Endodermal cell (in vitro differentiated cells): Measurements from ENCODE around the gene CDH13. TPM values are rescaled to one million over a fixed set of nuclear protein-coding genes. Genes with fewer than 3 reads are reported as not detected.

Experiments used
- DNase-seq: peaks from one replicate; pipeline ENCODE4 v3.0.0-alpha.2; 2017
- H3K27ac ChIP-seq: 2 replicates; pipeline ENCODE4 v1.5.1; 2013; ENCODE audit warnings: mild to moderate bottlenecking, low read depth, low read length, moderate library complexity
- H3K27me3 ChIP-seq: 2 replicates; pipeline ENCODE4 v1.6.1; 2013; ENCODE audit warnings: mild to moderate bottlenecking, low read length, moderate library complexity; ENCODE audit not compliant: insufficient read depth, control insufficient read depth, poor library complexity, severe bottlenecking
- H3K36me3 ChIP-seq: 2 replicates; pipeline ENCODE4 v1.7.0; 2013; ENCODE audit warnings: mild to moderate bottlenecking, low read length, moderate library complexity; ENCODE audit not compliant: control insufficient read depth, insufficient read depth
- H3K4me1 ChIP-seq: one replicate; pipeline ENCODE4 v1.7.0; 2013; ENCODE audit warnings: low read length; ENCODE audit not compliant: control insufficient read depth, insufficient read depth
- H3K4me3 ChIP-seq: 2 replicates; pipeline ENCODE4 v1.5.1; 2013; ENCODE audit warnings: mild to moderate bottlenecking, low read length, moderate library complexity
- H3K9ac ChIP-seq: 2 replicates; pipeline ENCODE4 v1.6.1; 2013; ENCODE audit warnings: mild to moderate bottlenecking, low read length, moderate library complexity; ENCODE audit not compliant: poor library complexity, severe bottlenecking; ENCODE audit errors: extremely low read depth
- H3K9me3 ChIP-seq: 2 replicates; pipeline ENCODE4 v1.6.1; 2013; ENCODE audit warnings: mild to moderate bottlenecking, low read length, moderate library complexity; ENCODE audit not compliant: control insufficient read depth
- H3K27ac Mint-ChIP-seq: 2 replicates; pipeline ENCODE4 v1.8.0; 2020; ENCODE audit warnings: mixed read lengths
- H3K27me3 Mint-ChIP-seq: 2 replicates; pipeline ENCODE4 v1.8.0; 2021; ENCODE audit warnings: mild to moderate bottlenecking, mixed read lengths; ENCODE audit not compliant: insufficient read depth
- H3K36me3 Mint-ChIP-seq: 2 replicates; pipeline ENCODE4 v1.8.0; 2020; ENCODE audit warnings: low read depth, mixed read lengths
- H3K4me1 Mint-ChIP-seq: 2 replicates; pipeline ENCODE4 v1.8.0; 2020; ENCODE audit warnings: mixed read lengths
- H3K4me3 Mint-ChIP-seq: 2 replicates; pipeline ENCODE4 v1.8.0; 2020; ENCODE audit warnings: mild to moderate bottlenecking, moderate library complexity, mixed read lengths
- H3K9me3 Mint-ChIP-seq: 2 replicates; pipeline ENCODE4 v1.8.0; 2020; ENCODE audit warnings: mild to moderate bottlenecking, mixed read lengths
- CTCF ChIP-seq: fragments of 200-600 bp; sonication (generic); conservative IDR thresholded peaks from 2 replicates; pipeline ENCODE4 v1.5.0; 2021; ENCODE audit warnings: antibody characterized with exemption, mild to moderate bottlenecking
- WGBS, 2 experiments: methylation state at CpG; one replicate each; pipeline versions ENCODE4 v1.1.5 to v1.1.7; 2013; ENCODE audit warnings: missing lambda C conversion rate in 2 of 2, mixed read lengths in 1 of 2; ENCODE audit not compliant: insufficient coverage in 1 of 2, insufficient read length in 1 of 2; 5-methylcytosine and 5-hydroxymethylcytosine counted together
- total RNA-seq, 2 donors: library from RNA; stranded (reverse); fragmentation: NEBNext Ultra II Directional in 1 of 2; extraction: Animal tissue kit (Norgen Biotek cat#: 25700) in 1 of 2; gene quantifications; 2 replicates in 1 of 2; 3 replicates in 1 of 2; pipeline ENCODE4 v1.2.1, GENCODE V29; 2021

The CDH13 gene
- total RNA-seq, 2 donors from 2014 or later = 0.86 to 1.8 TPM

GRCh38 chr16:83137894-83138293 lies 511.1 kb downstream of the CDH13 start:
- DNase-seq = no peak
- TF ChIP-seq CTCF = no peak
- Mint-ChIP-seq H3K9me3 (peaks cover 1% of the 10 kb centered on the region), H3K4me1 (peaks cover 3% of the 10 kb centered on the region), H3K27me3 (peaks cover 56% of the 10 kb centered on the region), H3K27ac (no peak overlapping the region), H3K4me3 (no peak overlapping the region), H3K36me3 (no peaks in the 10 kb centered on the region)
- H3K4me3 ChIP-seq = no peak overlapping the region
- H3K9ac ChIP-seq = no peak overlapping the region
- H3K4me1 ChIP-seq = no peaks in the 10 kb centered on the region
- peak overlapping the region; percentile 80 for H3K27ac ChIP-seq
- H3K27me3 ChIP-seq = no peaks in the 10 kb centered on the region
- WGBS, 2 experiments = 88 to 95% methylated on average over 1 to 5 of the region's 5 CpGs
- no peaks in the 10 kb centered on the region for H3K36me3 ChIP-seq
- peaks cover 9% of the 10 kb centered on the region for H3K9me3 ChIP-seq

- no peak overlapping the region for H3K27ac Mint-ChIP-seq
- DNase-seq = no peak
- H3K27ac ChIP-seq = no peak overlapping the region
- H3K27me3 Mint-ChIP-seq = peaks cover 54% of the 10 kb centered on the region
- no peak overlapping the region for H3K4me3 Mint-ChIP-seq
- WGBS, 2 experiments = 89 to 92% methylated on average over 7 of the region's 7 CpGs
- H3K4me1 ChIP-seq = no peaks in the 10 kb centered on the region
- H3K9me3 Mint-ChIP-seq = peaks cover 1% of the 10 kb centered on the region
- H3K9ac ChIP-seq = no peak overlapping the region
- H3K4me3 ChIP-seq = no peak overlapping the region
- no peaks in the 10 kb centered on the region for H3K36me3 ChIP-seq
- H3K4me1 Mint-ChIP-seq = peaks cover 4% of the 10 kb centered on the region
- no peaks in the 10 kb centered on the region for H3K27me3 ChIP-seq
- no peak for TF ChIP-seq CTCF
- no peaks in the 10 kb centered on the region for H3K36me3 Mint-ChIP-seq
- H3K9me3 ChIP-seq = peaks cover 9% of the 10 kb centered on the region
Observed at GRCh38 chr16:83138512-83138911, 511.7 kb downstream of the CDH13 start.

GRCh38 chr16:83138976-83139690 lies 512.4 kb downstream of the CDH13 start:
- peaks cover 1% of the 10 kb centered on the region for H3K9me3 Mint-ChIP-seq
- Histone ChIP-seq H3K9ac (no peak overlapping the region), H3K27me3 (no peaks in the 10 kb centered on the region), H3K4me1 (no peaks in the 10 kb centered on the region), H3K27ac (no peak overlapping the region), H3K4me3 (no peak overlapping the region), H3K36me3 (no peaks in the 10 kb centered on the region), H3K9me3 (peaks cover 9% of the 10 kb centered on the region)
- H3K4me3 Mint-ChIP-seq = no peak overlapping the region
- peaks cover 49% of the 10 kb centered on the region for H3K27me3 Mint-ChIP-seq
- no peak overlapping the region for H3K27ac Mint-ChIP-seq
- H3K4me1 Mint-ChIP-seq = peaks cover 10% of the 10 kb centered on the region
- 89 to 95% methylated on average over 4 to 8 of the region's 8 CpGs for WGBS, 2 experiments
- no peak for TF ChIP-seq CTCF
- no peaks in the 10 kb centered on the region for H3K36me3 Mint-ChIP-seq
- DNase-seq = no peak
